ENCODE results near the gene LMX1B. TPM values are rescaled to one million over a fixed set of nuclear protein-coding genes. Genes with fewer than 3 reads are reported as not detected.
A peak's percentile ranks its signal among the peaks of the same experiment; 100 is the strongest.

The LMX1B gene
- total RNA-seq, 1 donor from 2014 or later = 0.21 TPM

- no peak overlapping the region for H3K4me3 ChIP-seq
- no peak for TF ChIP-seq CTCF (IDR thresholded peaks at IDR 0.05)
- no peak for ATAC-seq
- H3K4me1 ChIP-seq = peaks cover 14% of the 10 kb centered on the region
- intact Hi-C loops (cut with DNase I) = no loop called here
- peak; percentile 43 for DNase-seq
- H3K27me3 ChIP-seq (ENCODE audit: low read depth) = peaks cover 48% of the 10 kb centered on the region
- H3K36me3 ChIP-seq = no peaks in the 10 kb centered on the region
- no peaks in the 10 kb centered on the region for H3K9me3 ChIP-seq
- no peak overlapping the region for H3K27ac ChIP-seq
Observed at GRCh38 chr9:126700903-126701812, 87.4 kb downstream of the LMX1B start.

GRCh38 chr9:126701813-126702140, 88.0 kb downstream of the LMX1B start:
- ATAC-seq (no peak), DNase-seq (peak; percentile 37)
- intact Hi-C loops (cut with DNase I) = no loop called here
- Histone ChIP-seq H3K27ac (no peak overlapping the region), H3K4me1 (peaks cover 14% of the 10 kb centered on the region), H3K4me3 (no peak overlapping the region), H3K27me3 (ENCODE audit: low read depth) (peaks cover 51% of the 10 kb centered on the region), H3K36me3 (no peaks in the 10 kb centered on the region), H3K9me3 (no peaks in the 10 kb centered on the region)
- TF ChIP-seq CTCF (IDR thresholded peaks at IDR 0.05) = no peak

- Histone ChIP-seq H3K4me3 (no peak overlapping the region), H3K27me3 (ENCODE audit: low read depth) (peaks cover 51% of the 10 kb centered on the region), H3K9me3 (no peaks in the 10 kb centered on the region), H3K4me1 (peaks cover 14% of the 10 kb centered on the region), H3K27ac (no peak overlapping the region), H3K36me3 (no peaks in the 10 kb centered on the region)
- DNase-seq = peak; percentile 44
- peak; percentile 55 for TF ChIP-seq CTCF (IDR thresholded peaks at IDR 0.05)
- ATAC-seq = no peak
- intact Hi-C loops (cut with DNase I) = no loop called here
Observed at GRCh38 chr9:126702151-126703001, 88.6 kb downstream of the LMX1B start.

- Histone ChIP-seq H3K4me1 (peaks cover 14% of the 10 kb centered on the region), H3K4me3 (no peak overlapping the region), H3K9me3 (no peaks in the 10 kb centered on the region), H3K27me3 (ENCODE audit: low read depth) (peaks cover 51% of the 10 kb centered on the region), H3K27ac (no peak overlapping the region), H3K36me3 (no peaks in the 10 kb centered on the region)
- intact Hi-C loops (cut with DNase I) = no loop called here
- TF ChIP-seq CTCF (IDR thresholded peaks at IDR 0.05) = no peak
- DNase-seq (peak; percentile 11), ATAC-seq (no peak)
Observed at GRCh38 chr9:126703002-126703865, 89.5 kb downstream of the LMX1B start.

GRCh38 chr9:126703866-126704156, 90.1 kb downstream of the LMX1B start:
- no peak for TF ChIP-seq CTCF (IDR thresholded peaks at IDR 0.05)
- Histone ChIP-seq H3K27ac (no peak overlapping the region), H3K4me1 (peaks cover 14% of the 10 kb centered on the region), H3K4me3 (no peak overlapping the region), H3K27me3 (ENCODE audit: low read depth) (peaks cover 51% of the 10 kb centered on the region), H3K36me3 (no peaks in the 10 kb centered on the region), H3K9me3 (no peaks in the 10 kb centered on the region)
- intact Hi-C loops (cut with DNase I) = no loop called here
- ATAC-seq (no peak), DNase-seq (no peak)
